Keratinocyte (primary cell): ENCODE measurements around the gene AIP.
"Not testable (repeated sequence)": the region's sequence is repeated elsewhere in the genome, so short reads cannot be mapped to it uniquely, and the experiment has no call there.

Experiments
- CTCF ChIP-seq, 3 experiments: IDR thresholded peaks in 1 of 3; conservative IDR thresholded peaks in 1 of 3; optimal IDR thresholded peaks in 1 of 3; 2 replicates in 2 of 3; 3 replicates in 1 of 3; pipeline versions ENCODE3 to v1.5.1; 2011; ENCODE audit warnings: low read length in 3 of 3, mild to moderate bottlenecking in 3 of 3, moderate library complexity in 2 of 3, control low read depth in 1 of 3, inconsistent platforms in 1 of 3; ENCODE audit not compliant: insufficient read depth in 2 of 3; ENCODE audit errors: extremely low read depth in 1 of 3
- EZH2 ChIP-seq: IDR thresholded peaks from one replicate; pipeline ENCODE4 v1.6.1; 2012; ENCODE audit warnings: inconsistent platforms, mild to moderate bottlenecking, low read length, moderate library complexity

GRCh38 chr11:67511558-67511957 is 28.7 kb downstream of the AIP start:
- TF ChIP-seq CTCF (optimal IDR thresholded peaks at IDR 0.05 in 1 of 3, IDR thresholded peaks at IDR 0.05 in 1 of 3, conservative IDR thresholded peaks at IDR 0.05 in 1 of 3; ENCODE audit: extremely low read depth in 1 of 3, insufficient read depth in 2 of 3, low read length in 3 of 3); EZH2: not testable (repeated sequence)
